ENCODE data around the gene CEND1.

DNA sequence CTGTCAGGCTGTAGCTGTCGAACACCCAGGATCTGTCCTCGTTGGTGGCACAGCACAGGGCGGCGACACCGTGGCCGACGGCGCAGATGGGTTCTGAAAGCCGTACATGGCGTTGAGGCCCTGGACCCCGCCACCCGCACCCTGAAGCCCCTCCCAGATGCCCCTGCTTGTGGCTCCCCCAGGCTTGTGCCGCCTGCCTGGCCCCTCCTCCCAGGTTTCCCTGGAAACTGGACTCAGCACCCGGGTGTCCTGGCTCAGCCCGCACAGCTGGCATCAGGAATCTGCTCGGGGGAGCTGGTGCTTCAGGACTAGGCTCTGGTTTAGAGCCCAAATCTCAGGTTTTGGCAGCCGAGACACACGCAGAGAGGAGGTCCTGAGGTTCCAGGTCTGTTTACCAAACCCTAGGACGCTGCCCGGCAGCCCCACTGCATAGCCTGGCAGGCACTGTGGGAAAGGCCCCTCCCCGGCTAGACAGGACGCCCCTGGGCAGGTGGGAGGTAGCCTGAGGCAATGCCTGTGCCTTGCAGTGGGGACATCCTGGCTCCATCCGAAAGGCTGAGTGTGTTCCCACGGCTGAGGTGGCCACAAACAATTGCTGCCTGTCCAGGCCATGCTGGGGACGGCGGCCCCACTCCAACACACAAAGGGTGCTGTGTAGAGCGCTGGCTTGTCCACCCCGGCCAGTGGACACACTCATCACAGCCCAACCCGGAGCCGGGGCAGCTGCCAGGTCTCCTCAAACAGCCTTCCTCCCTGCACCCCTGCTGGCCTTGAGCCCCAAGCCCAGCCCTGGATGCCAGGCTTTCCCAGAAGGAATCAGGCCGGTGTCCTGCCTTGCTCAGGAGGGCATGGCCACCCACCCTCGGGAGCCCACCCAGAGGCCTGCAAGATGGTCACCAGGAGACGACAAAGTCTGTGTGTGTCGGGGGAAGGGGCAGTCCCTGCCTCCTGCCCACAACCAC, 17.2 kb downstream of the CEND1 start:
- TF ChIP-seq, protein P1, sequence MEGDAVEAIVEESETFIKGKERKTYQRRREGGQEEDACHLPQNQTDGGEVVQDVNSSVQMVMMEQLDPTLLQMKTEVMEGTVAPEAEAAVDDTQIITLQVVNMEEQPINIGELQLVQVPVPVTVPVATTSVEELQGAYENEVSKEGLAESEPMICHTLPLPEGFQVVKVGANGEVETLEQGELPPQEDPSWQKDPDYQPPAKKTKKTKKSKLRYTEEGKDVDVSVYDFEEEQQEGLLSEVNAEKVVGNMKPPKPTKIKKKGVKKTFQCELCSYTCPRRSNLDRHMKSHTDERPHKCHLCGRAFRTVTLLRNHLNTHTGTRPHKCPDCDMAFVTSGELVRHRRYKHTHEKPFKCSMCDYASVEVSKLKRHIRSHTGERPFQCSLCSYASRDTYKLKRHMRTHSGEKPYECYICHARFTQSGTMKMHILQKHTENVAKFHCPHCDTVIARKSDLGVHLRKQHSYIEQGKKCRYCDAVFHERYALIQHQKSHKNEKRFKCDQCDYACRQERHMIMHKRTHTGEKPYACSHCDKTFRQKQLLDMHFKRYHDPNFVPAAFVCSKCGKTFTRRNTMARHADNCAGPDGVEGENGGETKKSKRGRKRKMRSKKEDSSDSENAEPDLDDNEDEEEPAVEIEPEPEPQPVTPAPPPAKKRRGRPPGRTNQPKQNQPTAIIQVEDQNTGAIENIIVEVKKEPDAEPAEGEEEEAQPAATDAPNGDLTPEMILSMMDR (IDR thresholded peaks at IDR 0.05) = no peak
- TF ChIP-seq POLR2AphosphoS5 (IDR thresholded peaks at IDR 0.05) = no peak

Measured in prostate gland (tissue), 2 donors.